ENCODE results near the gene SDR42E2.

- TF ChIP-seq CTCF (IDR thresholded peaks at IDR 0.05 in 4 of 5, conservative IDR thresholded peaks at IDR 0.05 in 1 of 5) (no peak), POLR2A (IDR thresholded peaks at IDR 0.05) (peak in 1 of 2 donors; percentile 10)
Observed at GRCh38 chr16:22217890-22218730, 55.8 kb downstream of the SDR42E2 start.
